Fibroblast of pulmonary artery (primary cell): ENCODE measurements around the gene PTPN7.

Experiments used
- DNase-seq: peaks from one replicate; pipeline ENCODE4 v3.0.0-alpha.2; 2010; ENCODE audit warnings: low read depth
- H3K4me3 ChIP-seq: replicated peaks from 2 replicates; pipeline ENCODE4 v1.5.1; 2011; ENCODE audit warnings: low read depth, mild to moderate bottlenecking, control low read depth, low read length, moderate library complexity
- CTCF ChIP-seq: IDR thresholded peaks from 2 replicates; pipeline ENCODE4 v1.5.1; 2011; ENCODE audit warnings: mild to moderate bottlenecking, control low read depth, low read length, inconsistent platforms; ENCODE audit errors: missing control alignments

PTPN7 gene

DNA sequence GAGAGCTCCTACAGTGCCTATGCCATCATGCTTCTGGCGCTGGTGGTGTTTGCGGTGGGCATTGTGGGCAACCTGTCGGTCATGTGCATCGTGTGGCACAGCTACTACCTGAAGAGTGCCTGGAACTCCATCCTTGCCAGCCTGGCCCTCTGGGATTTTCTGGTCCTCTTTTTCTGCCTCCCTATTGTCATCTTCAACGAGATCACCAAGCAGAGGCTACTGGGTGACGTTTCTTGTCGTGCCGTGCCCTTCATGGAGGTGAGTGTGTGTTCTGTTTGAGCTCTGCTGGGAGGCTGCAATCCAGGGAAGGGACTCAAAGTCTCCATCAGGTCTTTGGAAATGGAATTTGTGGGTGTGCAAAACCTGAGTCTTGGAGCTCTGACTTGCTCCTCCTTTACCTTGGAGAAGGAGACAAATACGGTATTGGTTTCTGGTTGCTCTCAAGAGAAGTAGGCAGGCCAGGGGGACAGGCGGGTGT lies 37.0 kb downstream of the PTPN7 start:
- H3K4me3 ChIP-seq: no peak overlapping the region
- TF ChIP-seq CTCF: no peak
- no peak for DNase-seq

GRCh38 chr1:202122639-202123335 lies 37.6 kb downstream of the PTPN7 start, which contains the start of gene GPR37L1:
GPR37L1 (plus strand) TSS chr1:202122917; CDS start chr1:202122964, 47 bp downstream.
- peak; percentile 52 for TF ChIP-seq CTCF
- DNase-seq: peak; percentile 53
- no peak within 1 kb of the TSS for H3K4me3 ChIP-seq

DNA sequence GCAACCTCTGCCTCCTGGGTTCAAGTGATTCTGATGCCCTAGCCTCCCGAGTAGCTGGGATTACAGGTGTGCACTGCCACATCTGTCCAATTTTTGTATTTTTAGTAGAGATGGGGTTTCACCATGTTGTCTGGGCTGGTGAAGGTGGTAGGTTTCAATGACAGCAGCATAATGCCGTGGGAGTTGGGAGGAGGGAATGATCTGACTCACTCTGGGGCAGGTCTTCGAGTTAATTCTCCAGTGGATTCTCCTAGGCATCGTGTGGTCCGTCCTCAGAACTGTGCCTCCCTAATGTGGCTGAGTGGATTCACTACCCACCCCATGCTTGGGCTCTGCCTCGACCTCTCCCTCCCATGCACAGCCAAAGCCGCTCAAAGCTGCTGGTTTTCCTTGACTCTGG lies 39.4 kb downstream of the PTPN7 start:
- no peak overlapping the region for H3K4me3 ChIP-seq
- DNase-seq: no peak
- no peak for TF ChIP-seq CTCF

DNA sequence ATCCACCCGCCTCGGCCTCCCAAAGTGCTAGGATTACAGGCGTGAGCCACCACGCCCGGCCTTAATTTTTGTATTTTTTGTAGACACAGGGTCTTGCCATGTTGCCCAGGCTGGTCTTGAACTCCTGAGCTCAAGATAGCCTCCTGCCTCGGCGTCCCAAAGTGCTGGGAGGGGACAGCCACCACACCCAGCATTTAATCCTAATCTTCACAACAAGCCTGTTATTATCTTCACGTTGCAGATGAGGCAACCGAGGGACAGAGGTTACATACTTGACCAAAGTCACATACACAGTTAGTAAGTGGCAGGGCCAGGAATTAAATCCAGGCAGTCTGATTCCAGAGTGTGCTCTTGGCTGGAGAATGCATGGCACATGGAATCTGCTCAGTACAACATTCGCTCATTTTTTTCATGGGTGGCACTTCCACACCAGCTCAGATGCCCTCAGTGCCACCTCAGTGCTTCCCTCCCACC lies 42.5 kb downstream of the PTPN7 start:
- no peak overlapping the region for H3K4me3 ChIP-seq
- no peak for TF ChIP-seq CTCF
- DNase-seq: no peak

GRCh38 chr1:202116287-202116686 lies 44.1 kb downstream of the PTPN7 start:
- no peak for DNase-seq
- no peak overlapping the region for H3K4me3 ChIP-seq
- TF ChIP-seq CTCF: no peak

DNA sequence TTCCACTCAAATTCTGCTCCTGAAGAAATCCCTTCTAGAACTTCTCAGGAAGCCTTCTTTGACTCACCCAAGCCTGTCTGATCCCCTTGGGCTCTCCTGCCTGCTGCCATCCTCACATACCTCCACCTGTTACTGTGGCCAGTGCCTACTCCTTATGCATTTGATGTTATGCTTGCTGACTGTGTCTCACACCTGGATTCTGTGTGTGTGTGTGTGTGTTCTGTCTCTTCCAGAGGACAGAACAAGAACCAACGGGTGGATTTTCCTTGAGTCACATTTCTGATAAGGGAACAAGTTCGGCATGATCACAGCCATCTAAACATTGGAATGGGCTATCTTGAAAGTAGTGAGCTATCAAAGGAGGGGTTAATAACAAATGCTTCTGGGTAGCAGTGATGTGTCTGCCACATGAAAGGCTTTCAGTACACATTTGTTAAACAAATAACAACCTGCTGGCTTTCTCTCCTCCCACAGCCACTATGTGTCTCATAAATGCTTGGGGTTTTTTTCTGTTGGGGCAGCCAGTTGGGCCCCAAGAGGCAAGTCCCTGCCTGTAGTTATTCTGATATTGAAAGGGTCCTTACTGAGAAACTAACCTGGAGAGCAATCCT lies 46.6 kb downstream of the PTPN7 start:
- no peak for TF ChIP-seq CTCF
- H3K4me3 ChIP-seq: no peak overlapping the region
- no peak for DNase-seq
